NB4 (cell line): ENCODE results near the gene HSPA1L.
A peak's percentile ranks its signal among the peaks of the same experiment; 100 is the strongest.

Source experiments
- MYC ChIP-seq: IDR thresholded peaks from 2 replicates; pipeline ENCODE4 v1.6.1; 2011; ENCODE audit warnings: low read depth, low read length
- POLR2A ChIP-seq: IDR thresholded peaks from 2 replicates; pipeline ENCODE4 v1.6.1; 2011; ENCODE audit warnings: mild to moderate bottlenecking; ENCODE audit not compliant: insufficient read length; ENCODE audit errors: extremely low read depth
- TF ChIP-seq, protein P1 (sequence below): IDR thresholded peaks from one replicate; pipeline ENCODE4 v1.5.1; 2012; ENCODE audit warnings: low read depth, low read length

DNA sequence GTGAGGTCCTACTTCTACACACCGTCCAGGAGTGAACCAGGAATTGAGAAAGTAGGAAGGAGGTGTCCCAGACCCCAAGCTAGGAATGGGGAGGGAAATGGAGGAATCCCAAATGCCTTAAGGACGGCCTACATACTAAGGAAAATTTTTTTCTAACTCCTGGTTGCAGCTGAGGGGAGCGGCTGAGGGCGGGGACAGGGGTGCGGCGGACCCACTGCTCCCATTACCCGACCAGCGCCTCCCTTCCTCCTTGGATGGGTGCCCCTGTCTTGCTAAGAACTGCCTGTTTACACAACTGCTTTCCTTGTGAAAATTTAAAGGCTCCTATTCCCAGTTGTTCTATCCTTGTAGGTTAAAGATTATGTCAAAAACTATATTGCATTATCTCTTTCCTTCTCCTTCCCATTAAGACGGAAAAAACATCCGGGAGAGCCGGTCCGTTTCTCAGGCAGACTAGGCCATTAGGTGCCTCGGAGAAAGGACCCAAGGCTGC, 11.8 kb upstream of the HSPA1L start:
- TF ChIP-seq, protein P1, sequence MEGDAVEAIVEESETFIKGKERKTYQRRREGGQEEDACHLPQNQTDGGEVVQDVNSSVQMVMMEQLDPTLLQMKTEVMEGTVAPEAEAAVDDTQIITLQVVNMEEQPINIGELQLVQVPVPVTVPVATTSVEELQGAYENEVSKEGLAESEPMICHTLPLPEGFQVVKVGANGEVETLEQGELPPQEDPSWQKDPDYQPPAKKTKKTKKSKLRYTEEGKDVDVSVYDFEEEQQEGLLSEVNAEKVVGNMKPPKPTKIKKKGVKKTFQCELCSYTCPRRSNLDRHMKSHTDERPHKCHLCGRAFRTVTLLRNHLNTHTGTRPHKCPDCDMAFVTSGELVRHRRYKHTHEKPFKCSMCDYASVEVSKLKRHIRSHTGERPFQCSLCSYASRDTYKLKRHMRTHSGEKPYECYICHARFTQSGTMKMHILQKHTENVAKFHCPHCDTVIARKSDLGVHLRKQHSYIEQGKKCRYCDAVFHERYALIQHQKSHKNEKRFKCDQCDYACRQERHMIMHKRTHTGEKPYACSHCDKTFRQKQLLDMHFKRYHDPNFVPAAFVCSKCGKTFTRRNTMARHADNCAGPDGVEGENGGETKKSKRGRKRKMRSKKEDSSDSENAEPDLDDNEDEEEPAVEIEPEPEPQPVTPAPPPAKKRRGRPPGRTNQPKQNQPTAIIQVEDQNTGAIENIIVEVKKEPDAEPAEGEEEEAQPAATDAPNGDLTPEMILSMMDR = no peak
- TF ChIP-seq POLR2A = peak; percentile 23
- peak; percentile 71 for TF ChIP-seq MYC
